HCT116 (cell line): ENCODE measurements around the gene CELF1. TPM values are rescaled to one million over a fixed set of nuclear protein-coding genes. Genes with fewer than 3 reads are reported as not detected.
"Not testable (repeated sequence)": the region's sequence is repeated elsewhere in the genome, so short reads cannot be mapped to it uniquely, and the experiment has no call there.

ENCODE experiments used
- ATAC-seq: fragments of 200-7000 bp; cut with Tn5 transposase; 2 replicates; pipeline ENCODE4 v1.9.1; 2020; ENCODE audit warnings: mild to moderate bottlenecking, moderate library complexity
- BruUV-seq: library from RNA; stranded (reverse); fragments of 400-500 nt; replicated peaks from 2 replicates; lab custom pipeline; 2021; lab: Mats Ljungman, UMichigan
- CTCF ChIA-PET: fragments of 300-600 bp; sonication (Branson Sonifier 250); formaldehyde crosslinking; loops from one replicate; lab custom pipeline; 2021; ENCODE audit warnings: antibody characterized with exemption; lab: Charles Lee
- POLR2A ChIA-PET: fragments of 300-600, 350-600 bp; sonication (Branson Sonifier 250); formaldehyde crosslinking; loops from one replicate; lab custom pipeline; 2021; ENCODE audit warnings: antibody characterized with exemption; lab: Charles Lee
- RAD21 ChIA-PET, 2 experiments: fragments of 300-600 bp; sonication (Branson Sonifier 250); formaldehyde crosslinking; loops; one replicate each; lab custom pipeline; 2023; ENCODE audit warnings: low total read pairs in 2 of 2; ENCODE audit not compliant: uncharacterized antibody in 2 of 2, unreplicated experiment in 2 of 2, low non-redundant PET in 1 of 2; lab: Charles Lee
- DNase-seq: peaks from one replicate; pipeline ENCODE4 v3.0.0-alpha.2; 2010; ENCODE audit warnings: low read depth, low spot score
- H2AFZ ChIP-seq: fragments of 200-600 bp; shearing (Covaris generic), sonication (generic); 2 replicates; pipeline ENCODE4 v1.6.1; 2017; ENCODE audit warnings: low read depth, mixed run types, mixed read lengths, antibody characterized with exemption, low read length; ENCODE audit not compliant: poor library complexity, severe bottlenecking
- H3K27ac ChIP-seq: 2 replicates; pipeline ENCODE4 v1.5.1; 2012; ENCODE audit warnings: low read depth, low read length
- H3K27me3 ChIP-seq: fragments of 200-600 bp; sonication (generic); 2 replicates; pipeline ENCODE4 v1.6.1; 2016; ENCODE audit warnings: mixed run types, low read length, mixed read lengths; ENCODE audit not compliant: insufficient read depth
- H3K36me3 ChIP-seq, 2 experiments: fragments of 200-500 bp in 1 of 2; fragments of 200-600 bp in 1 of 2; sonication (Bioruptor generic) in 1 of 2; sonication (generic) in 1 of 2; 2 replicates each; pipeline versions ENCODE4 v1.5.1 to v1.6.1; 2014 to 2016; ENCODE audit warnings: low read length in 2 of 2, inconsistent platforms in 1 of 2, mixed read lengths in 1 of 2, mixed run types in 1 of 2; ENCODE audit not compliant: insufficient read depth in 2 of 2, control insufficient read depth in 1 of 2
- H3K4me1 ChIP-seq, 2 experiments: fragments of 200-600 bp in 1 of 2; sonication (generic) in 1 of 2; 2 replicates each; pipeline versions ENCODE4 v1.5.1 to v1.6.1; 2012 to 2017; ENCODE audit warnings: low read length in 2 of 2, inconsistent platforms in 1 of 2, mild to moderate bottlenecking in 1 of 2, mixed read lengths in 1 of 2, mixed run types in 1 of 2, moderate library complexity in 1 of 2; ENCODE audit not compliant: insufficient read depth in 2 of 2, control insufficient read depth in 1 of 2
- H3K4me2 ChIP-seq: fragments of 200-600 bp; sonication (generic); 2 replicates; pipeline ENCODE4 v1.6.1; 2017; ENCODE audit warnings: mixed run types, low read length, mixed read lengths
- H3K4me3 ChIP-seq, 2 experiments: fragments of 200-600 bp in 1 of 2; sonication (generic) in 1 of 2; replicated peaks in 1 of 2; 2 replicates each; pipeline ENCODE4 v1.5.1; 2011 to 2016; ENCODE audit warnings: low read length in 2 of 2, control low read depth in 1 of 2, low read depth in 1 of 2, mild to moderate bottlenecking in 1 of 2, mixed read lengths in 1 of 2, mixed run types in 1 of 2
- H3K79me2 ChIP-seq: fragments of 200-600 bp; sonication (generic); 2 replicates; pipeline ENCODE4 v1.6.1; 2017; ENCODE audit warnings: mild to moderate bottlenecking, mixed run types, low read length, moderate library complexity, mixed read lengths; ENCODE audit not compliant: insufficient read depth
- H3K9ac ChIP-seq: fragments of 200-600 bp; sonication (generic); 2 replicates; pipeline ENCODE4 v1.6.1; 2016; ENCODE audit warnings: low read length, mixed read lengths
- H3K9me2 ChIP-seq: fragments of 200-600 bp; sonication (generic), shearing (Covaris generic); 2 replicates; pipeline ENCODE4 v1.6.1; 2017; ENCODE audit warnings: mixed run types, mild to moderate bottlenecking, moderate library complexity; ENCODE audit not compliant: insufficient read depth
- H3K9me3 ChIP-seq, 2 experiments: fragments of 200-500 bp in 1 of 2; fragments of 200-600 bp in 1 of 2; sonication (Bioruptor generic) in 1 of 2; sonication (generic) in 1 of 2; 2 replicates each; pipeline ENCODE4 v1.6.1; 2014 to 2017; ENCODE audit warnings: low read length in 2 of 2, mixed read lengths in 2 of 2, inconsistent platforms in 1 of 2, low read depth in 1 of 2, mild to moderate bottlenecking in 1 of 2, mixed run types in 1 of 2, moderate library complexity in 1 of 2; ENCODE audit not compliant: control insufficient read depth in 1 of 2, insufficient read depth in 1 of 2
- H4K20me1 ChIP-seq: fragments of 200-600 bp; sonication (generic), shearing (Covaris generic); 2 replicates; pipeline ENCODE4 v1.6.1; 2017; ENCODE audit warnings: mixed run types, mild to moderate bottlenecking, moderate library complexity; ENCODE audit not compliant: insufficient read depth
- CTCF ChIP-seq, 3 experiments: fragments of 200-600 bp in 1 of 3; sonication (generic) in 1 of 3; IDR thresholded peaks in 2 of 3; conservative IDR thresholded peaks in 1 of 3; 2 replicates each; pipeline ENCODE4 v1.5.1; 2012 to 2017; ENCODE audit warnings: low read depth in 2 of 3, low read length in 2 of 3, antibody characterized with exemption in 1 of 3, borderline replicate concordance in 1 of 3, control low read depth in 1 of 3, mild to moderate bottlenecking in 1 of 3, mixed read lengths in 1 of 3, mixed run types in 1 of 3, moderate library complexity in 1 of 3; ENCODE audit not compliant: insufficient read depth in 1 of 3
- EGR1 ChIP-seq: IDR thresholded peaks from 2 replicates; pipeline ENCODE4 v1.6.1; 2012; ENCODE audit warnings: low read depth
- ELF1 ChIP-seq: IDR thresholded peaks from 2 replicates; pipeline ENCODE4 v1.6.1; 2012; ENCODE audit warnings: low read depth, borderline replicate concordance
- FOSL1 ChIP-seq: IDR thresholded peaks from 2 replicates; pipeline ENCODE4 v1.6.1; 2012; ENCODE audit warnings: low read depth
- SP1 ChIP-seq: IDR thresholded peaks from 2 replicates; pipeline ENCODE4 v1.6.1; 2012; ENCODE audit warnings: low read depth
- TCF7L2 ChIP-seq: IDR thresholded peaks from 2 replicates; pipeline ENCODE4 v1.7.0; 2011; ENCODE audit warnings: borderline replicate concordance, inconsistent platforms; ENCODE audit not compliant: insufficient read depth, insufficient read length; ENCODE audit errors: extremely low read depth
- intact Hi-C: fragments of 100-400 bp; cut with micrococcal nuclease; formaldehyde crosslinking; loops from 2 replicates; pipeline ENCODE4 v1.10.0; 2022
- total RNA-seq: library from RNA; stranded (reverse); gene quantifications from one replicate; pipeline ENCODE4 v1.2.1, GENCODE V29; 2021; ENCODE audit not compliant: unreplicated experiment
- TF ChIP-seq, protein P1 (sequence below): IDR thresholded peaks from 2 replicates; pipeline ENCODE4 v1.6.1; 2011; ENCODE audit warnings: mild to moderate bottlenecking, low read length, moderate library complexity; ENCODE audit not compliant: insufficient replicate concordance; ENCODE audit errors: extremely low read depth

The CELF1 gene
- total RNA-seq, 1 experiment from 2014 or later: 133 TPM

DNA sequence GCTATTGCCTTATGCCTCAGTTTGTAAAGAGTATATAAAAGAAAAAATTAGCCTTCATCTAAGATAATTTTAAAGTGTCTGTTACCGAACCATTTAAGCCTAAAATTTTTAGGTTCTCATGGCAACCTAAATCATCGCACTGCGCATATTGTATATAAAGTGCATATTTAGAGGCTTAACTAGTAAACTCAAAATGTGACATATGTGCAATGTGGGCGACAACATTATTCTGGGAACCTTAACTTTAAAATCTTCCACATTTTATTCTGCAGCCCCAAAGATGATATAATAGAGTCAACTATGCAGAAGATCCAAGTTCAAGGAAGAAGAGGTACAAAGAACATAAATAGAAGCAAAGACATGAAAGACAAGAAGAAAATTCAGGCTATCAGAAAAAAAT is 23.0 kb downstream of the CELF1 start:
- Histone ChIP-seq H3K27me3 (no peaks in the 10 kb centered on the region), H3K36me3 (no peaks in the 10 kb centered on the region), H3K27ac (no peak overlapping the region), H3K79me2 (peaks cover 100% of the 10 kb centered on the region), H2AFZ (no peak overlapping the region), H3K4me3 (no peak overlapping the region), H3K4me2 (no peak overlapping the region), H3K9me2 (no peaks in the 10 kb centered on the region), H4K20me1 (peaks cover 17% of the 10 kb centered on the region; the same call in 1 of the 2 replicates), H3K9me3 (no peaks in the 10 kb centered on the region), H3K4me1 (peaks cover 4 to 10% of the 10 kb centered on the region in 2 experiments; a peak in 3 of 4 replicates), H3K9ac (no peak overlapping the region)
- no TSS peak for BruUV-seq
- CTCF ChIA-PET: interaction anchor here (1.2 kb wide), 1 partner anchor 10 kb away, joined by 3 read pairs; no protein-coding TSS in a partner anchor
- no peak for DNase-seq
- no peak for ATAC-seq
- intact Hi-C loops: no loop called here
- POLR2A ChIA-PET: no interaction called here
- RAD21 ChIA-PET: no interaction called here
- no peak for TF ChIP-seq EGR1
- TF ChIP-seq, protein P1, sequence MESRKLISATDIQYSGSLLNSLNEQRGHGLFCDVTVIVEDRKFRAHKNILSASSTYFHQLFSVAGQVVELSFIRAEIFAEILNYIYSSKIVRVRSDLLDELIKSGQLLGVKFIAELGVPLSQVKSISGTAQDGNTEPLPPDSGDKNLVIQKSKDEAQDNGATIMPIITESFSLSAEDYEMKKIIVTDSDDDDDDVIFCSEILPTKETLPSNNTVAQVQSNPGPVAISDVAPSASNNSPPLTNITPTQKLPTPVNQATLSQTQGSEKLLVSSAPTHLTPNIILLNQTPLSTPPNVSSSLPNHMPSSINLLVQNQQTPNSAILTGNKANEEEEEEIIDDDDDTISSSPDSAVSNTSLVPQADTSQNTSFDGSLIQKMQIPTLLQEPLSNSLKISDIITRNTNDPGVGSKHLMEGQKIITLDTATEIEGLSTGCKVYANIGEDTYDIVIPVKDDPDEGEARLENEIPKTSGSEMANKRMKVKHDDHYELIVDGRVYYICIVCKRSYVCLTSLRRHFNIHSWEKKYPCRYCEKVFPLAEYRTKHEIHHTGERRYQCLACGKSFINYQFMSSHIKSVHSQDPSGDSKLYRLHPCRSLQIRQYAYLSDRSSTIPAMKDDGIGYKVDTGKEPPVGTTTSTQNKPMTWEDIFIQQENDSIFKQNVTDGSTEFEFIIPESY: no peak

- ChIA-PET POLR2A (no interaction called here), CTCF (no interaction called here), RAD21 (no interaction called here)
- Histone ChIP-seq H3K4me3 (no peak overlapping the region), H3K9me2 (no peaks in the 10 kb centered on the region), H3K9ac (no peak overlapping the region), H3K4me1 (peaks cover 24 to 30% of the 10 kb centered on the region in 2 experiments), H3K9me3 (no peaks in the 10 kb centered on the region), H3K4me2 (no peak overlapping the region), H2AFZ (no peak overlapping the region), H4K20me1 (peaks cover 28% of the 10 kb centered on the region; the same call in 1 of the 2 replicates), H3K27ac (no peak overlapping the region), H3K27me3 (no peaks in the 10 kb centered on the region), H3K79me2 (peaks cover 100% of the 10 kb centered on the region), H3K36me3 (no peaks in the 10 kb centered on the region)
- no peak for ATAC-seq
- BruUV-seq: no TSS peak
- no peak for DNase-seq
- intact Hi-C loops: no loop called here
- TF ChIP-seq CTCF (IDR thresholded peaks at IDR 0.05 in 2 of 3, conservative IDR thresholded peaks at IDR 0.05 in 1 of 3; ENCODE audit: borderline replicate concordance in 1 of 3, insufficient read depth in 1 of 3, low read depth in 2 of 3, low read length in 2 of 3) (no peak), ELF1 (no peak), TCF7L2 (no peak), FOSL1 (no peak), SP1 (no peak)
These were observed 25.7 kb downstream of the CELF1 start for GRCh38 chr11:47527186-47527585.

- H3K36me3 ChIP-seq, H3K9me3 ChIP-seq, intact Hi-C loops, ATAC-seq, RAD21 ChIA-PET, H3K27ac ChIP-seq, CTCF ChIA-PET, H2AFZ ChIP-seq, H3K27me3 ChIP-seq, DNase-seq, H3K9me2 ChIP-seq, H3K9ac ChIP-seq, H3K4me3 ChIP-seq, BruUV-seq, H3K4me2 ChIP-seq: not testable (repeated sequence)
- Histone ChIP-seq H4K20me1 (peaks cover 28% of the 10 kb centered on the region; the same call in 1 of the 2 replicates), H3K79me2 (peaks cover 100% of the 10 kb centered on the region), H3K4me1 (peaks cover 24 to 30% of the 10 kb centered on the region in 2 experiments)
- POLR2A ChIA-PET: interaction anchor here (0.6 kb wide), 1 partner anchor 100 kb away, joined by 3 read pairs; the partner anchor contains the start of gene PSMC3
These were observed 26.9 kb downstream of the CELF1 start for GRCh38 chr11:47526032-47526431.
